Adrenal gland (tissue), 12 donors: ENCODE data around the gene CRYGN. TPM values are rescaled to one million over a fixed set of nuclear protein-coding genes. Genes with fewer than 3 reads are reported as not detected.

ENCODE experiments used
- DNase-seq, 7 donors: peaks; one replicate each; pipeline ENCODE4 v3.0.0-alpha.2; 2019 to 2020
- H3K27ac ChIP-seq, 5 donors: fragments of 200-600 bp; sonication (generic) in 4 of 5; 1 replicate in 3 of 5; 2 replicates in 2 of 5; pipeline versions ENCODE4 v1.5.1 to v1.8.0; 2016 to 2020; ENCODE audit warnings: mild to moderate bottlenecking in 1 of 5
- H3K27me3 ChIP-seq: fragments of 200-600 bp; 2 replicates; pipeline ENCODE4 v1.8.0; 2021
- H3K36me3 ChIP-seq, 2 donors: fragments of 200-600 bp; replicated peaks in 1 of 2; 1 replicate in 1 of 2; 2 replicates in 1 of 2; pipeline versions ENCODE4 v1.5.1 to v1.8.0; 2018 to 2022
- H3K4me1 ChIP-seq, 2 donors: fragments of 200-600 bp; replicated peaks in 1 of 2; 1 replicate in 1 of 2; 2 replicates in 1 of 2; pipeline versions ENCODE4 v1.5.1 to v1.8.0; 2018 to 2021
- H3K4me3 ChIP-seq, 4 donors: fragments of 200-600 bp; sonication (generic) in 3 of 4; one replicate each; pipeline ENCODE4 v1.5.1; 2016 to 2018
- H3K9me3 ChIP-seq, 3 donors: fragments of 200-600 bp; sonication (generic) in 1 of 3; replicated peaks in 1 of 3; 1 replicate in 2 of 3; 2 replicates in 1 of 3; pipeline versions ENCODE4 v1.5.1 to v1.8.0; 2016 to 2021
- CTCF ChIP-seq, 6 experiments: fragments of 450-650 bp in 4 of 6; fragments of 200-600 bp in 2 of 6; sonication (generic) in 1 of 6; IDR thresholded peaks; 1 replicate in 5 of 6; 2 replicates in 1 of 6; pipeline versions ENCODE4 v1.5.1 to v1.8.0; 2016 to 2021; ENCODE audit warnings: antibody characterized with exemption in 6 of 6, mild to moderate bottlenecking in 2 of 6, moderate library complexity in 1 of 6
- POLR2A ChIP-seq, 2 donors: fragments of 450-650 bp; IDR thresholded peaks; one replicate each; pipeline ENCODE4 v1.6.1; 2017; ENCODE audit warnings: antibody characterized with exemption in 2 of 2, mild to moderate bottlenecking in 2 of 2, moderate library complexity in 1 of 2
- WGBS, 4 donors: extraction: QIAGEN DNeasy Blood & Tissue Kit in 2 of 4; methylation state at CpG; one replicate each; pipeline versions ENCODE4 v1.1.5 to v1.1.7; 2013 to 2017; 5-methylcytosine and 5-hydroxymethylcytosine counted together
- intact Hi-C, 2 donors: fragments of 100-400 bp; cut with DNase I; formaldehyde crosslinking; loops; one replicate each; pipeline versions ENCODE4 v1.14.1 to v1.15.0; 2022 to 2023
- polyA plus RNA-seq, 3 donors: library from polyadenylated mRNA; stranded (reverse); fragments of 200-250 nt in 2 of 3; fragments of 350-450 nt in 1 of 3; fragmentation: Illumina TruSeq in 1 of 3; extraction: RNeasy Lipid Tissue Mini Kit (QIAGEN cat#74804) in 1 of 3; gene quantifications; one replicate each; pipeline ENCODE4 v1.2.3, GENCODE V29; 2013 to 2014
- total RNA-seq, 9 donors: library from RNA; depleted of rRNA in 4 of 9; stranded (reverse); fragments of >200 nt in 4 of 9; fragments of 120-200 nt in 1 of 9; fragmentation: NEBNext Ultra II Directional in 1 of 9; extraction: Animal tissue kit (Norgen Biotek cat#: 25700) in 1 of 9; gene quantifications; one replicate each; pipeline versions ENCODE4 v1.1.0 to v1.2.4, GENCODE V29; 2013 to 2023
- donor health status: healthy with polysubstance abuse.
- donor health status: Bipolar disorder and iron deficiency.
- donor health status: DM: yes; HTN: yes; CAD: no.
- donor health status: DM: no; HTN: no; CAD: no.
- donor health status: DM: no; HTN: no; CAD: no.
- donor health status: DM: yes; HTN: yes; CAD: no.

Gene CRYGN
- total and polyA plus RNA-seq, 12 donors = 0.11 to 0.88 (median 0.49) TPM; not detected in 6

- Histone ChIP-seq H3K27ac (no peak overlapping the region), H3K4me1 (no peaks in the 10 kb centered on the region), H3K4me3 (no peak overlapping the region), H3K9me3 (no peaks in the 10 kb centered on the region), H3K27me3 (no peaks in the 10 kb centered on the region), H3K36me3 (no peaks in the 10 kb centered on the region)
- DNase-seq = no peak
- intact Hi-C loops = no loop called here
- 89 to 94% (median 93%) methylated on average over 15 to 16 of the region's 16 CpGs for WGBS, 4 donors
- TF ChIP-seq CTCF (IDR thresholded peaks at IDR 0.05) (no peak), POLR2A (IDR thresholded peaks at IDR 0.05) (no peak)
These were observed 37.7 kb downstream of the CRYGN start for GRCh38 chr7:151402029-151402835.

- Histone ChIP-seq H3K27ac (no peak overlapping the region), H3K4me3 (no peak overlapping the region), H3K27me3 (no peaks in the 10 kb centered on the region), H3K36me3 (no peaks in the 10 kb centered on the region), H3K9me3 (no peaks in the 10 kb centered on the region), H3K4me1 (no peaks in the 10 kb centered on the region)
- intact Hi-C loops = no loop called here
- 68 to 78% (median 74%) methylated on average over 12 to 14 of the region's 14 CpGs for WGBS, 4 donors
- no peak for DNase-seq
- no peak for TF ChIP-seq CTCF (IDR thresholded peaks at IDR 0.05)
- TF ChIP-seq POLR2A (IDR thresholded peaks at IDR 0.05) = no peak
These were observed 39.2 kb downstream of the CRYGN start for GRCh38 chr7:151400626-151401315.

GRCh38 chr7:151399906-151400305, 40.0 kb downstream of the CRYGN start:
- WGBS, 4 donors = 82 to 89% (median 85%) methylated on average over 9 to 14 of the region's 14 CpGs
- Histone ChIP-seq H3K4me3 (no peak overlapping the region), H3K27me3 (no peaks in the 10 kb centered on the region), H3K36me3 (no peaks in the 10 kb centered on the region), H3K4me1 (no peaks in the 10 kb centered on the region), H3K27ac (no peak overlapping the region), H3K9me3 (no peaks in the 10 kb centered on the region)
- intact Hi-C loops = no loop called here
- DNase-seq = no peak
- TF ChIP-seq CTCF (IDR thresholded peaks at IDR 0.05) (no peak), POLR2A (IDR thresholded peaks at IDR 0.05) (no peak)

GRCh38 chr7:151399305-151399601, 40.7 kb downstream of the CRYGN start:
- H3K27ac ChIP-seq = no peak overlapping the region
- intact Hi-C loops = no loop called here
- H3K27me3 ChIP-seq = no peaks in the 10 kb centered on the region
- H3K9me3 ChIP-seq = no peaks in the 10 kb centered on the region
- no peaks in the 10 kb centered on the region for H3K4me1 ChIP-seq
- 93 to 96% (median 94%) methylated on average over 7 of the region's 7 CpGs for WGBS, 4 donors
- no peak for TF ChIP-seq CTCF (IDR thresholded peaks at IDR 0.05)
- no peak for TF ChIP-seq POLR2A (IDR thresholded peaks at IDR 0.05)
- DNase-seq = no peak
- H3K4me3 ChIP-seq = no peak overlapping the region
- H3K36me3 ChIP-seq = no peaks in the 10 kb centered on the region
